Thoracic aorta (tissue), 2 donors: Measurements from ENCODE around the gene PRTN3. TPM values are rescaled to one million over a fixed set of nuclear protein-coding genes. Genes with fewer than 3 reads are reported as not detected.

ENCODE experiments used
- ATAC-seq: fragments of 150-250 bp; one replicate; pipeline ENCODE4 v1.8.0; 2017; ENCODE audit warnings: low read depth; ENCODE audit not compliant: insufficient number of reproducible peaks, low FRiP score
- DNase-seq: peaks from one replicate; pipeline ENCODE4 v3.0.0-alpha.2; 2020; ENCODE audit warnings: low spot score
- H3K27ac ChIP-seq, 2 donors: fragments of 200-600 bp; sonication (generic); 1 replicate in 1 of 2; 2 replicates in 1 of 2; pipeline ENCODE4 v1.5.1; 2016; ENCODE audit warnings: mild to moderate bottlenecking in 2 of 2, moderate library complexity in 2 of 2
- H3K27me3 ChIP-seq: fragments of 200-600 bp; sonication (generic); replicated peaks from 2 replicates; pipeline ENCODE4 v1.6.0; 2016; ENCODE audit warnings: mild to moderate bottlenecking; ENCODE audit not compliant: insufficient read depth
- H3K36me3 ChIP-seq: fragments of 200-600 bp; sonication (generic); one replicate; pipeline ENCODE4 v1.5.1; 2016
- H3K4me1 ChIP-seq, 2 donors: fragments of 200-600 bp; sonication (generic); 1 replicate in 1 of 2; 2 replicates in 1 of 2; pipeline versions ENCODE4 v1.5.1 to v1.6.0; 2016; ENCODE audit warnings: low read depth in 2 of 2, mild to moderate bottlenecking in 1 of 2; ENCODE audit not compliant: control insufficient read depth in 1 of 2
- H3K4me3 ChIP-seq: fragments of 200-600 bp; sonication (generic); 2 replicates; pipeline ENCODE4 v1.5.1; 2016; ENCODE audit warnings: mild to moderate bottlenecking
- H3K9me3 ChIP-seq: fragments of 200-600 bp; sonication (generic); 2 replicates; pipeline ENCODE4 v1.5.1; 2016
- CTCF ChIP-seq: fragments of 200-600 bp; sonication (generic); IDR thresholded peaks from one replicate; pipeline ENCODE4 v1.5.1; 2019; ENCODE audit warnings: antibody characterized with exemption
- total RNA-seq, 2 donors: library from RNA; depleted of rRNA; stranded (reverse); fragments of >200 nt; gene quantifications; one replicate each; pipeline versions ENCODE4 v1.1.0 to v1.2.3, GENCODE V29; 2016

The PRTN3 gene
- total RNA-seq, 2 donors from 2014 or later = not detected

- no peak for DNase-seq
- Histone ChIP-seq H3K4me3 (peak overlapping the region; percentile 95), H3K9me3 (no peaks in the 10 kb centered on the region), H3K4me1 (peaks cover 43 to 67% of the 10 kb centered on the region in 2 donors), H3K36me3 (peaks cover 1% of the 10 kb centered on the region), H3K27ac (peak overlapping the region; percentile 86 to 97), H3K27me3 (no peaks in the 10 kb centered on the region)
- TF ChIP-seq CTCF = no peak
- no peak for ATAC-seq
These were observed 42.3 kb upstream of the PRTN3 start for GRCh38 chr19:798415-799075.

DNA sequence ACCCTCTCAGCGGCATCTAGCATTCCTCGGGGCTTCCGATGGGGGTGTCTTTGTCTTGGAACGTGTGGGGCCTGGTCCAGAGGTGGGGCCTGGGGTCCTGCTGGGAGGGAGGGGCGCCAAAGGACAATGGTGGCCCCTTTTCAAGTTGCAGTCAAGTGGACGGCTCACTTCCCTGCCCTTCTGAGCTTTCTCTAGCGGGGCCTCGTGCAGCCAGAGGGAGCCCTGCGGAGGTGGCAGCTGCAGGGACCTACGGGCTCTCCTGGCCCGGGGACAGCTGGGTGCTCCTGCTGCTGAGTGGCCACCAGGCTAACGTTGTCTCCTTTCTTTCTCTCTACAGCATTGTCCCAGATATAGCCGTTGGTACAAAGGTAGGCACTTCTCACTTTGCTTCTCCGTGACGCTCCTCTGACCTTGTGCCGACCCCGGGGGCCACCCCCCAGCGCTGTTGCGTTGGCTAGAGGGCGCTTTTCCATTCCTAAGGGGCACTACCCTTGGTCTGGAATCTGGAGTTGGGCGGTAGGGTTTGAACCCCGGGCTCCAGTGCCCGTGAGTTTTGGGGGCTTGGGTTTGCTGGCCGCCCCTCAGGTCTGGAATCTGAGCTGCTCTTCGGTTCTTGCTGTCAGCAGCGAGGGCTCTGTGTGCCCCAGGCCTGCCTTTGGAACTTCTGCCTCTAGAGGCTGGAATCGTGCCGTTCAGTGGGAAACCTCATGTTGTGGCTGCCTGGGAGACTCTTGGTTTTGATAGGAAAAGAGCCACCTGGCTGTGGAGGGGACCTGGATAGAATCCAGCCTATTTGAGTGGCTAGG, 41.5 kb upstream of the PRTN3 start:
- DNase-seq = no peak
- H3K27ac ChIP-seq = no peak overlapping the region

GRCh38 chr19:800360-801029, 40.3 kb upstream of the PRTN3 start:
- Histone ChIP-seq H3K4me3 (peak overlapping the region; percentile 95), H3K9me3 (no peaks in the 10 kb centered on the region), H3K27me3 (no peaks in the 10 kb centered on the region), H3K36me3 (peaks cover 21% of the 10 kb centered on the region), H3K27ac (peak overlapping the region in 1 of 2 donors; percentile 2), H3K4me1 (peaks cover 43 to 61% of the 10 kb centered on the region in 2 donors)
- no peak for TF ChIP-seq CTCF
- ATAC-seq (no peak), DNase-seq (no peak)

More for the DNA sequence above, 41.5 kb upstream of the PRTN3 start:
- Histone ChIP-seq H3K36me3 (peaks cover 8% of the 10 kb centered on the region), H3K4me1 (peaks cover 43 to 67% of the 10 kb centered on the region in 2 donors), H3K4me3 (peak overlapping the region; percentile 95), H3K27me3 (no peaks in the 10 kb centered on the region), H3K9me3 (no peaks in the 10 kb centered on the region)
- no peak for ATAC-seq
- TF ChIP-seq CTCF = peak; percentile 16

DNA sequence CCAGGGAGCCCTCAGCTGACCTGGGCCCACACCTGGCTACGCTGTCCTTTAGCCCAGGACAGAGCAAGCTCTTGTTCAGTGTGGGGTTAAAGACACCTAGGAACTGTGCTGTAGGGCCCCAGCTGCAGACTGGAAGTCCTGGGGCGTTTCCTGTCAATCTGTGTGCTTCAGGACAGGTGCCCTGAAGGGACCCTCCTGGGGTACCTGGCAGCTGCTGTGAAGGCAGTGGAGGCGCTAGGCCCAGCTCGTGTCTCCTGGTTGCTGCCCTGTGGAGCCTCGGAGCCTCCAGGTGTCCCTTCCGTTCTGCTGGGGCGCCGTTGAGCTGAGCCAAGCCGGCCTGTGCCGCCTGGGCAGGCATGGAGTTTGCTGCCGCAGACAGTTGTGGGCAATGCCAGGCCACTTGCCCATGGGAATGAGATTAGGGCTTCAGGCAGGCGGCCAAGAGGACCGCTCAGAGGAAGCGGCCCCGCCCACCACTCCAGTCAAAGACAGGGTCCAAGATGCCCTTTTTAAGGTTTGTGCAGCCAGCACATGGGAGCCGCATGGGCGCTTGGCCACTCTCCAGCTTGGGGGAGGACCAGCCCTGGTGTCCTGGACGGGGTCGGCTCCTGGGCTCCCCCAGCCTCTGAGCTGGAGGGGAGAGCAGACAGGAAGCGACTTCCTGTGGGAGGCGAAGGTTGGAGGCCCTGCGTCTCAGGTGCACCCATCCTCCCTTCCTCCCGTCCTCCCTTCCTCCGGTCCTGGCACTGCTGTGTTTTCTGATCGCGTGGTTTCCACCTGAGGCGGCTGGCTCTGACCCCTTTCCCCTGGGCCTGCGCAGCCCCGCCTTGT, 39.6 kb upstream of the PRTN3 start:
- peaks cover 28% of the 10 kb centered on the region for H3K36me3 ChIP-seq
- H3K4me3 ChIP-seq = peak overlapping the region; percentile 60
- H3K27me3 ChIP-seq = no peaks in the 10 kb centered on the region
- TF ChIP-seq CTCF = no peak
- H3K4me1 ChIP-seq = peaks cover 39 to 53% of the 10 kb centered on the region in 2 donors
- H3K27ac ChIP-seq = peak overlapping the region; percentile 14 to 47
- ATAC-seq = no peak
- DNase-seq = peak; percentile 55
- no peaks in the 10 kb centered on the region for H3K9me3 ChIP-seq
